Hindlimb muscle (tissue), 1 donor: ENCODE measurements around the gene POMT1. TPM values are rescaled to one million over a fixed set of nuclear protein-coding genes. Genes with fewer than 3 reads are reported as not detected.

Source experiments
- DNase-seq: peaks from one replicate; pipeline ENCODE4 v3.0.0-alpha.2; 2013
- polyA plus RNA-seq: library from polyadenylated mRNA; unstranded; fragments of 120-200 nt; gene quantifications from one replicate; pipeline ENCODE4 v1.2.1, GENCODE V29; 2013; ENCODE audit not compliant: insufficient read length

Gene POMT1
- polyA plus RNA-seq, 1 donor: 29.9 TPM

- DNase-seq: no peak
Measured at GRCh38 chr9:131555841-131556673, 53.3 kb downstream of the POMT1 start.

DNA sequence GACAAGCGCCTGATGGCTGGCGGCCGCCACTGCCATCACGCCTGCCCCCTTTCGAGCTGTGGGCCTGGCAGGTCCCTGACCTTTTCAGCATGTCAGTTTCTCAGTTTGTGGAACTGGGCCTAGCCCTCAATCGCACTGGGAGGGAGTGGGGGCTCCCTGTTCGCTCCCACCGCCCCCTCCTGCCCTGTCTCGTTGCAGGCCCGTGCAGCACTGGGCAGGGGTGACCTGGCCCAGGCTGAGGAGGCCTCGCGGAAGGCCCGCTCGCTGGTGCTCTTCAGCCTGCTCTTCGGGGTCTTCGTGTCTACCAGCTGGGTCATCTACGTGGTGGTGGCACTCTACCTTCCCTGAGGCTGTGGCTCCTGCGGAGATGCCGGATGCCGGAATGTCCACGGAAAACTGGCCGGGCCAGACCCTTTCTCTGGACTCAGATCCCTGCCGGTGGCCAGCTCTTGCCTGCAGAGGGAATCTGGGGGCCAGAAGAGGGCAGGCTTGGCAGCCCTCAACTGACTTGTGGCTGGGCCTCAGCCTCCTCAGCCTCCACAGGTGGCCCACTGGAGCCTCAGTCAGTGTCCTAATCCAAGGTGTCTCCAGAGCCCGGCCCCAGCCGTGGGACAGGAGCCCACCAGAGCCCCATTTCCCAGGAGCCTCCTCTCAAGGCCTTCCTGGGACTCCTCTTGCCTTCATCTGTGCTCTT, 55.3 kb downstream of the POMT1 start:
- DNase-seq: no peak

DNA sequence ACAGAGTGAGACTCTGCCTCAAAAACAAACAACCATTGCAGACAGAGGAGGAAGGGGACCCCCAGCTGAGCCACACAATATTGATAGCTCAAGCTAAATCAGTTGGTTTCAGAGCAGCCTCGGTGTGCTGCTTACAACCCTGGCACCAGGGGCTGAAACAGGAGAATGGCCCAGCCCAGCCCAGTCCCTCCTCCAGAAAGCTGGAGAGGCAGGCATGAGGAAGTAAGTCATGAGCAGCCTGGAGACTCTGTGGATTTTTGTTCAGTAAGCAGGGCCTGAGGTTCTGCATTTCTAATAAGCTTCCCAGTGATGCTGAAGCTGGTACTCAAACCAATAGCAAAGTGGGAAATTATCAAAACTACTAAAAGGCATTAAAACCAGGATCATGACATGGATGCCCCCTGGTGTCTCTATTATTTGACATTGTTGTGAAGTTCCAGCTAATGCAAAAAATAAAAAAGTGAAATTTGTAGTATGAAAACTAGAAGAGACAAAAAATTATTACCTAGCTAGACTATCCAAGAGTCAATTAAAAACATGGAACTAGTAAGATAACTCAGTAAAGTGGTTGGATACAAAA, 56.8 kb downstream of the POMT1 start:
- no peak for DNase-seq

- no peak for DNase-seq
Measured at GRCh38 chr9:131562032-131562959, 59.6 kb downstream of the POMT1 start.

- no peak for DNase-seq
Measured at GRCh38 chr9:131565369-131565768, 62.7 kb downstream of the POMT1 start.

GRCh38 chr9:131566158-131566557, 63.4 kb downstream of the POMT1 start:
- no peak for DNase-seq

DNA sequence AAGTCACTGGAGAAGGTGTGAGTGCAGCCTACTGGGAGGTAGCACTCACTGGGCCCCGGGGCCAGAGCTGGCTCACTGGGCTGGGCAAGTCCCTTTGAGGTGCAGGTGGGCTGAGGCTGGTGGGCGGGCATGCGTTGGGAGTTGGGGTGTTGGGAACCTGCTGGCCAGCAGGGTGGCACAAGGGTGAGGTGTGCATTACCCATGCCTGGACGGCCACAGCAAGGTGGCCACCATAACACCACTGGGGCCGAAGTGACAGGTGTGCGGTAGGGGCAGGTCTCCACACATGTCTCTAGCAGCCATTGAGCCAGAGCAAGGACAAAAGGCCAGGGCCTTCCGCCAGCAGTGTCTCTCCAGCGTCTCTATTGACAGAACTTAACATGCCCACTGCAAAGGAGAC, 65.2 kb downstream of the POMT1 start:
- no peak for DNase-seq

Other genes starting within 250 kb of the POMT1 start
- gene FAM78A, start 226.4 kb upstream of the POMT1 start, polyA plus RNA-seq: 44.5 TPM
- gene PLPP7, start 213.2 kb upstream of the POMT1 start, polyA plus RNA-seq: 51.0 TPM
- 174 TPM for gene PRRC2B, start 108.8 kb upstream of the POMT1 start, polyA plus RNA-seq
- 27.1 TPM for gene UCK1, start 28.3 kb downstream of the POMT1 start, polyA plus RNA-seq
- gene PRRT1B, start 42.6 kb downstream of the POMT1 start, polyA plus RNA-seq: not detected
- 122 TPM for gene RAPGEF1, start 237.2 kb downstream of the POMT1 start, polyA plus RNA-seq